Measurements from ENCODE around the gene PLOD3.
"Not testable (repeated sequence)": the region's sequence is repeated elsewhere in the genome, so short reads cannot be mapped to it uniquely, and the experiment has no call there.

Gene PLOD3

GRCh38 chr7:101217388-101218235, at the start of gene PLOD3, which contains the start of gene ZNHIT1:
PLOD3 (minus strand) TSS chr7:101217581; CDS start chr7:101217274, 307 bp downstream.
ZNHIT1 (plus strand) TSS chr7:101218165; CDS start chr7:101218196, 31 bp downstream.
- DNase-seq, result peak; percentile 91

- DNase-seq, result no peak
Observed at GRCh38 chr7:101265622-101266516, 48.5 kb upstream of the PLOD3 start.

GRCh38 chr7:101264102-101264706, 46.8 kb upstream of the PLOD3 start:
- DNase-seq, result not testable (repeated sequence)

- DNase-seq, result no peak
Observed at GRCh38 chr7:101258243-101258731, 40.9 kb upstream of the PLOD3 start.

GRCh38 chr7:101255796-101256195, 38.4 kb upstream of the PLOD3 start:
- DNase-seq, result no peak

GRCh38 chr7:101253199-101253598, 35.8 kb upstream of the PLOD3 start:
- not testable (repeated sequence) for DNase-seq

GRCh38 chr7:101251871-101252659, 34.7 kb upstream of the PLOD3 start:
- DNase-seq, result peak; percentile 81

- no peak for DNase-seq
Observed at GRCh38 chr7:101250324-101250723, 32.9 kb upstream of the PLOD3 start.

GRCh38 chr7:101248276-101248675, 30.9 kb upstream of the PLOD3 start:
- DNase-seq, result no peak

- no peak for DNase-seq
Observed at GRCh38 chr7:101245147-101245668, 27.8 kb upstream of the PLOD3 start.

GRCh38 chr7:101244375-101245146, 27.2 kb upstream of the PLOD3 start, which contains the start of gene FIS1:
FIS1 (minus strand) TSS chr7:101245081; CDS start chr7:101245004, 77 bp downstream.
- peak; percentile 62 for DNase-seq

GRCh38 chr7:101243646-101244374, 26.4 kb upstream of the PLOD3 start:
- no peak for DNase-seq

GRCh38 chr7:101241443-101242349, 24.3 kb upstream of the PLOD3 start:
- DNase-seq, result no peak

- no peak for DNase-seq
Observed at GRCh38 chr7:101241015-101241363, 23.6 kb upstream of the PLOD3 start.

- no peak for DNase-seq
Observed at GRCh38 chr7:101240226-101241014, 23.0 kb upstream of the PLOD3 start.

GRCh38 chr7:101239951-101240220, 22.5 kb upstream of the PLOD3 start:
- DNase-seq, result no peak

GRCh38 chr7:101239191-101239950, 22.0 kb upstream of the PLOD3 start:
- DNase-seq, result no peak

Data from NCI-H446 treated with DMSO at 0.1 percent for 48 hours (cell line).